ENCODE results near the gene RAB5A. TPM values are rescaled to one million over a fixed set of nuclear protein-coding genes. Genes with fewer than 3 reads are reported as not detected.

Gene RAB5A
- total RNA-seq, 3 donors from 2014 or later: 72.8 to 97.2 (median 82.9) TPM

DNA sequence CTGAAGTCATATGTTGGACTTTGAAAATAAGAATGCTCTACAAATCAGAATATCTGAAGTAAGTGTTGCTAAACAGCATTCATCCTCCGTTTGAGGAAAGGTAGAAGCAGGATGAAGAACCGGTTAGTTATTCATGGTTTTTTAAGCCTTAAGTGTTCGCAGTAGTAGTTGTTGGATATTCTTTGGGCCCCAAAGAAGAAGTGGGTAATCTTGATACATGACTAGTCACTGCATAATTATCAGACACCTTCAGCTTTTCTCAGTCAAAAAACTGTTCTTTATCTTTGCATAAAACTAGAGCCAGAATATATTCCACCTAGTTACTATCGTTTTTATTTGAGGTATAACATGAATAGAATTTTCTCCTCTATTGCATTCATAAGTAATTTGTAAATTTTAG lies 13.8 kb downstream of the RAB5A start:
- no peak overlapping the region for H3K27ac ChIP-seq
- no peaks in the 10 kb centered on the region for H3K36me3 ChIP-seq
- no peaks in the 10 kb centered on the region for H3K27me3 ChIP-seq
- intact Hi-C loops (cut with DNase I; ENCODE audit: low total_unique reads): no loop called here
- DNase-seq (ENCODE audit: low spot score in 2 of 2): no peak
- H3K4me1 ChIP-seq: no peaks in the 10 kb centered on the region
- TF ChIP-seq POLR2AphosphoS5 (IDR thresholded peaks at IDR 0.05) (no peak), CTCF (IDR thresholded peaks at IDR 0.05) (no peak), POLR2A (IDR thresholded peaks at IDR 0.05) (no peak)
- no peak overlapping the region for H3K4me3 ChIP-seq
- no peaks in the 10 kb centered on the region for H3K9me3 ChIP-seq

DNA sequence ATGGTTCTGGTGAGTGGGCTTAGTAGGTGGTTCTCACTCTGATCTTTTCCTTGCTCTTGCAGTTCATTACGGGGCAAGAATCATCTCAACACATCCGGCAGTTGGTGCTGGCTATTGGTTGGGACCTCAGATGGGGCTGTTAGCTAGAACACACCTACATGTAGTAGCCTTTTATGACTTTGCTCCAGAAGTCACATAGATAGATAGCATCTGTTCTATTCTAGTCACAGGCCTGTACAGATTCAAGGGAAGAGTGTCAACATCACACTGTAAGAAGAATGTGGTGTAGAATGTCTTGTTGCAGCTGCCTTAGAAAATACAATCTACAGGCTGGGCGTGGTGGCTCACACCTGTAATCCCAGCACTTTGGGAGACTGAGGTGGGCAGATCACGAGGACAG lies 15.1 kb downstream of the RAB5A start:
- Histone ChIP-seq H3K4me3 (no peak overlapping the region), H3K4me1 (no peaks in the 10 kb centered on the region), H3K27ac (no peak overlapping the region), H3K36me3 (no peaks in the 10 kb centered on the region), H3K27me3 (no peaks in the 10 kb centered on the region), H3K9me3 (no peaks in the 10 kb centered on the region)
- no peak for TF ChIP-seq POLR2AphosphoS5 (IDR thresholded peaks at IDR 0.05)
- no peak for TF ChIP-seq CTCF (IDR thresholded peaks at IDR 0.05)
- no peak for TF ChIP-seq POLR2A (IDR thresholded peaks at IDR 0.05)
- intact Hi-C loops (cut with DNase I; ENCODE audit: low total_unique reads): no loop called here
- no peak for DNase-seq (ENCODE audit: low spot score in 2 of 2)

- TF ChIP-seq CTCF (IDR thresholded peaks at IDR 0.05) (no peak), POLR2AphosphoS5 (IDR thresholded peaks at IDR 0.05) (no peak), POLR2A (IDR thresholded peaks at IDR 0.05) (no peak)
- no peak overlapping the region for H3K27ac ChIP-seq
- no peaks in the 10 kb centered on the region for H3K4me1 ChIP-seq
- no peak overlapping the region for H3K4me3 ChIP-seq
- no peak for DNase-seq (ENCODE audit: low spot score in 2 of 2)
- no peaks in the 10 kb centered on the region for H3K9me3 ChIP-seq
- no peaks in the 10 kb centered on the region for H3K36me3 ChIP-seq
- H3K27me3 ChIP-seq: no peaks in the 10 kb centered on the region
- intact Hi-C loops (cut with DNase I; ENCODE audit: low total_unique reads): no loop called here
These were observed 20.3 kb downstream of the RAB5A start for GRCh38 chr3:19967208-19967607.

GRCh38 chr3:19967812-19968211 lies 20.9 kb downstream of the RAB5A start:
- Histone ChIP-seq H3K27me3 (no peaks in the 10 kb centered on the region), H3K4me1 (no peaks in the 10 kb centered on the region), H3K27ac (no peak overlapping the region), H3K4me3 (no peak overlapping the region), H3K36me3 (no peaks in the 10 kb centered on the region), H3K9me3 (no peaks in the 10 kb centered on the region)
- DNase-seq (ENCODE audit: low spot score in 2 of 2): no peak
- intact Hi-C loops (cut with DNase I; ENCODE audit: low total_unique reads): no loop called here
- TF ChIP-seq POLR2A (IDR thresholded peaks at IDR 0.05) (no peak), CTCF (IDR thresholded peaks at IDR 0.05) (no peak), POLR2AphosphoS5 (IDR thresholded peaks at IDR 0.05) (no peak)

DNA sequence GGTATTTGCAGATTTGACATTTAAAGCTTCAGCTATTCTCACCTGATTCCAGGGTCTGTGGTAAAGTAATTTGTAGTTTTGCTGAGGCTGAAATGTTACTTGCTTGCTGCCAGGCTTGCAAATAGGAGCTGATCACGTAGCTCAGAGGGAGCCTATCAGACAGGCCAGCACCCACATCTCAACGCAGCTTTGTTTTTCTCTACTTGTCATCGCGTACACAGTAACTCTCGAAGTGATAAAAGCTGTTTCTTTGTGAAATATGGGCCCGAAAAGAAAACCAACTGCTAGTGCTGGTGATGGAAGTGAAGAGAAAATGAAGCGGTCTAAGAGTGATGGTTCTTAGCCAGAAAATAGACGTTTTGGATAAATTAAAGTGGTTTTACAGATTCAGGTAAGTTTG lies 23.4 kb downstream of the RAB5A start:
- intact Hi-C loops (cut with DNase I; ENCODE audit: low total_unique reads): no loop called here

More for the DNA sequence above, 23.4 kb downstream of the RAB5A start:
- no peak overlapping the region for H3K27ac ChIP-seq
- H3K27me3 ChIP-seq: no peaks in the 10 kb centered on the region
- H3K4me3 ChIP-seq: no peak overlapping the region
- H3K9me3 ChIP-seq: no peaks in the 10 kb centered on the region
- TF ChIP-seq POLR2A (IDR thresholded peaks at IDR 0.05): no peak
- TF ChIP-seq CTCF (IDR thresholded peaks at IDR 0.05): no peak
- no peak for TF ChIP-seq POLR2AphosphoS5 (IDR thresholded peaks at IDR 0.05)
- no peaks in the 10 kb centered on the region for H3K36me3 ChIP-seq
- DNase-seq (ENCODE audit: low spot score in 2 of 2): no peak
- H3K4me1 ChIP-seq: no peaks in the 10 kb centered on the region
